Loucy (cell line): ENCODE data around the gene CHST11.

Source experiments
- EZH2phosphoT487 ChIP-seq: fragments of 200-600 bp; IDR thresholded peaks from 2 replicates; pipeline ENCODE4 v1.6.1; 2018; ENCODE audit warnings: antibody characterized with exemption, mild to moderate bottlenecking, moderate library complexity, borderline replicate concordance
- TF ChIP-seq, protein P1 (sequence below): fragments of 200-600 bp; sonication (generic); conservative IDR thresholded peaks from 2 replicates; pipeline ENCODE4 v1.5.1; 2014; ENCODE audit warnings: mild to moderate bottlenecking, antibody characterized with exemption, low read length

DNA sequence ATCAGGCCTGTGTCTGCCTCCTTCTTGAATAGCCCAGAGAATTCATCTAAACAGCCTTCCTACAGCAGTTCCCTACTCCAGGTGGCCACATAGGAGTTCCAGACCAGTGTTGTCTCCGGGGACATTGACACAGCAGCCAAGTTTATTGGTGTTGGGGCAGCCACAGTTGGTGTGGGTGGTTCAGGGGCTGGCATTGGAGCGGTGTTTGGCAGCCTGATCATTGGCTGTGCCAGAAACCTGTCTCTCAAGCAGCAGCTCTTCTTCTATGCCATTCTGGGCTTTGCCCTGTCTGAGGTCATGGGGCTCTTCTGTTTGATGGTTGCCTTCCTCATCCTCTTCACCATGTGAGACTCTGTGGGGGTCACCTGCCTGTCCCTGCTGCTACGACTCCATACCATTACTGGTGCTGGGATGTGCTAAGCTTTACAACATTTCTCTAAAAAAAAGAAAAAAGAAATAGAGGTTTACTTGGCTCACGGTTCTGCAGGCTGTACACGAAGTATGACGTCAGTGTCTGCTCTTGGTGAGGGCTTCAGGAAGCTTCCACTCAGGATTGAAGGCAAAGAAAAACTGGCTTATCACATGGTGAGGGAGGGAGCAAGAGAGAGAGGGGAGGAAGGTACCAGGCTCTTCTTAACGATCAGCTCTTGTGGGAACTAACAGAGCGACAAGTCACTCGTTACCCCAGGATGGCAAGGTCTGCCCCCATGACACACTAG is 57.5 kb downstream of the CHST11 start:
- TF ChIP-seq, protein P1, sequence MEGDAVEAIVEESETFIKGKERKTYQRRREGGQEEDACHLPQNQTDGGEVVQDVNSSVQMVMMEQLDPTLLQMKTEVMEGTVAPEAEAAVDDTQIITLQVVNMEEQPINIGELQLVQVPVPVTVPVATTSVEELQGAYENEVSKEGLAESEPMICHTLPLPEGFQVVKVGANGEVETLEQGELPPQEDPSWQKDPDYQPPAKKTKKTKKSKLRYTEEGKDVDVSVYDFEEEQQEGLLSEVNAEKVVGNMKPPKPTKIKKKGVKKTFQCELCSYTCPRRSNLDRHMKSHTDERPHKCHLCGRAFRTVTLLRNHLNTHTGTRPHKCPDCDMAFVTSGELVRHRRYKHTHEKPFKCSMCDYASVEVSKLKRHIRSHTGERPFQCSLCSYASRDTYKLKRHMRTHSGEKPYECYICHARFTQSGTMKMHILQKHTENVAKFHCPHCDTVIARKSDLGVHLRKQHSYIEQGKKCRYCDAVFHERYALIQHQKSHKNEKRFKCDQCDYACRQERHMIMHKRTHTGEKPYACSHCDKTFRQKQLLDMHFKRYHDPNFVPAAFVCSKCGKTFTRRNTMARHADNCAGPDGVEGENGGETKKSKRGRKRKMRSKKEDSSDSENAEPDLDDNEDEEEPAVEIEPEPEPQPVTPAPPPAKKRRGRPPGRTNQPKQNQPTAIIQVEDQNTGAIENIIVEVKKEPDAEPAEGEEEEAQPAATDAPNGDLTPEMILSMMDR, result no peak
- TF ChIP-seq EZH2phosphoT487, result no peak
